HepG2 (cell line): ENCODE data around the gene BLMH. TPM values are rescaled to one million over a fixed set of nuclear protein-coding genes. Genes with fewer than 3 reads are reported as not detected.

ENCODE experiments used
- ATAC-seq: fragments of 200-7000 bp; cut with Tn5 transposase; 3 replicates; pipeline ENCODE4 v1.9.1; 2020; ENCODE audit warnings: mild to moderate bottlenecking, moderate library complexity
- BruUV-seq: library from RNA; stranded (reverse); fragments of 400-500 nt; replicated peaks from 2 replicates; lab custom pipeline; 2021; lab: Mats Ljungman, UMichigan
- CTCF ChIA-PET: fragments of 300-600 bp; formaldehyde crosslinking; extraction: SDS; loops from one replicate; lab custom pipeline; 2021; ENCODE audit warnings: low total read pairs, inconsistent platforms, low intra/inter-chr PET ratio; lab: Yijun Ruan, JAX
- POLR2A ChIA-PET: fragments of 350-600 bp; sonication (Branson Sonifier 250); formaldehyde crosslinking; loops from one replicate; lab custom pipeline; 2020; ENCODE audit warnings: antibody characterized with exemption, inconsistent platforms; lab: Yijun Ruan, JAX
- DNase-seq: peaks from one replicate; pipeline ENCODE4 v3.0.0-alpha.2; 2015; ENCODE audit warnings: low spot score
- FAIRE-seq: peaks from 3 replicates; lab custom pipeline; 2011; peaks lifted over from hg19 to GRCh38; lab: Jason Lieb, UNC
- H2AFZ ChIP-seq: one replicate; pipeline ENCODE4 v1.6.1; 2011; ENCODE audit warnings: low read length, inconsistent platforms
- H3K27ac ChIP-seq: fragments of 300-600 bp; 3 replicates; pipeline ENCODE4 v1.8.0; 2011; ENCODE audit warnings: mixed run types, mild to moderate bottlenecking, mixed read lengths, low read length, inconsistent platforms; ENCODE audit not compliant: insufficient read depth; ENCODE audit errors: extremely low read length
- H3K27me3 ChIP-seq, 2 experiments: fragments of 200-600 bp in 1 of 2; 2 replicates in 1 of 2; 3 replicates in 1 of 2; pipeline versions ENCODE4 v1.6.0 to v1.8.0; 2011; ENCODE audit warnings: low read length in 2 of 2, mild to moderate bottlenecking in 2 of 2, moderate library complexity in 2 of 2, inconsistent platforms in 1 of 2; ENCODE audit not compliant: insufficient read depth in 2 of 2, control insufficient read depth in 1 of 2
- H3K36me3 ChIP-seq, 2 experiments: fragments of 200-600 bp in 1 of 2; replicated peaks in 1 of 2; 2 replicates in 1 of 2; 3 replicates in 1 of 2; pipeline versions ENCODE4 v1.5.1 to v1.8.0; 2011; ENCODE audit warnings: low read length in 2 of 2, inconsistent platforms in 1 of 2; ENCODE audit not compliant: insufficient read depth in 2 of 2, control insufficient read depth in 1 of 2
- H3K4me1 ChIP-seq: 2 replicates; pipeline ENCODE4 v1.5.1; 2012; ENCODE audit warnings: low read length, inconsistent platforms; ENCODE audit not compliant: insufficient read depth
- H3K4me2 ChIP-seq: 2 replicates; pipeline ENCODE4 v1.6.0; 2011; ENCODE audit warnings: low read depth, low read length, inconsistent platforms
- H3K4me3 ChIP-seq, 3 experiments: fragments of 200-600 bp in 1 of 3; sonication (generic), shearing (Covaris generic) in 1 of 3; replicated peaks in 1 of 3; 2 replicates each; pipeline ENCODE4 v1.5.1; 2011 to 2016; ENCODE audit warnings: low read length in 3 of 3, inconsistent platforms in 2 of 3, low read depth in 2 of 3, mild to moderate bottlenecking in 2 of 3, control low read depth in 1 of 3, mixed read lengths in 1 of 3; ENCODE audit not compliant: insufficient read depth in 1 of 3
- H3K79me2 ChIP-seq: one replicate; pipeline ENCODE4 v1.6.1; 2011; ENCODE audit warnings: low read length, inconsistent platforms; ENCODE audit not compliant: insufficient read depth
- H3K9ac ChIP-seq: 2 replicates; pipeline ENCODE4 v1.6.0; 2011; ENCODE audit warnings: mild to moderate bottlenecking, low read depth, low read length, inconsistent platforms; ENCODE audit not compliant: insufficient read depth
- H3K9me3 ChIP-seq: 2 replicates; pipeline ENCODE4 v1.5.1; 2012; ENCODE audit warnings: mild to moderate bottlenecking, low read length
- H4K20me1 ChIP-seq: 2 replicates; pipeline ENCODE4 v1.6.0; 2011; ENCODE audit warnings: inconsistent platforms, mild to moderate bottlenecking, low read length, moderate library complexity; ENCODE audit not compliant: insufficient read depth
- AGO1 ChIP-seq: fragments of 200-400 bp; formaldehyde crosslinking; IDR thresholded peaks from 2 replicates; pipeline ENCODE4 v1.6.1; 2017; ENCODE audit warnings: mild to moderate bottlenecking, low read depth, low read length, moderate library complexity; ENCODE audit not compliant: poor library complexity, severe bottlenecking
- DR1 ChIP-seq: sonication (generic); formaldehyde crosslinking; IDR thresholded peaks from 2 replicates; pipeline ENCODE4 v1.8.0; 2021; ENCODE audit warnings: mild to moderate bottlenecking, missing genetic modification reagents, inconsistent platforms
- FOXC1 ChIP-seq: sonication (generic); formaldehyde crosslinking; IDR thresholded peaks from 2 replicates; pipeline ENCODE4 v1.8.0; 2022; ENCODE audit warnings: mild to moderate bottlenecking, missing genetic modification reagents, borderline replicate concordance
- GZF1 ChIP-seq: sonication (generic); formaldehyde crosslinking; IDR thresholded peaks from 2 replicates; pipeline ENCODE4 v1.5.1; 2020; ENCODE audit warnings: mild to moderate bottlenecking, missing genetic modification reagents
- JDP2 ChIP-seq: sonication (generic); formaldehyde crosslinking; IDR thresholded peaks from 2 replicates; pipeline ENCODE4 v1.8.1; 2022; ENCODE audit warnings: missing genetic modification reagents, borderline replicate concordance
- MTA3 ChIP-seq: sonication (generic); formaldehyde crosslinking; IDR thresholded peaks from 2 replicates; pipeline ENCODE4 v1.4.0; 2020; ENCODE audit warnings: missing genetic modification reagents
- NFE2L2 ChIP-seq: fragments of 150-350 bp; IDR thresholded peaks from 2 replicates; pipeline ENCODE4 v1.6.1; 2014; ENCODE audit warnings: low read length
- NR2C2 ChIP-seq: sonication (generic); formaldehyde crosslinking; IDR thresholded peaks from 2 replicates; pipeline ENCODE4 v1.4.0; 2020; ENCODE audit warnings: missing genetic modification reagents, mild to moderate bottlenecking, moderate library complexity, borderline replicate concordance
- PHF8 ChIP-seq: sonication (generic); formaldehyde crosslinking; IDR thresholded peaks from 2 replicates; pipeline ENCODE4 v1.5.0; 2020; ENCODE audit warnings: missing genetic modification reagents
- ZNF607 ChIP-seq: sonication (generic); formaldehyde crosslinking; IDR thresholded peaks from 2 replicates; pipeline ENCODE4 v1.5.1; 2020; ENCODE audit warnings: missing genetic modification reagents, mild to moderate bottlenecking, borderline replicate concordance
- ZNF7 ChIP-seq: IDR thresholded peaks from 2 replicates; pipeline ENCODE4 v1.6.1; 2016; ENCODE audit warnings: missing biosample characterization, missing genetic modification reagents
- ZNF879 ChIP-seq: sonication (generic); formaldehyde crosslinking; IDR thresholded peaks from 2 replicates; pipeline ENCODE4 v1.8.1; 2023; ENCODE audit warnings: missing genetic modification reagents
- WGBS: methylation state at CpG from one replicate; pipeline ENCODE4 v1.1.6; 2017; ENCODE audit warnings: low lambda C conversion rate; 5-methylcytosine and 5-hydroxymethylcytosine counted together
- in situ Hi-C: cut with HindIII; loops from 2 replicates; pipeline ENCODE4 v1.10.0; 2017; ENCODE audit warnings: low pct_unique_long_range_greater_than_20kb; ENCODE audit not compliant: extremely low pct_ligation_motif_present
- intact Hi-C: fragments of 100-400 bp; cut with micrococcal nuclease; formaldehyde crosslinking; loops from one replicate; pipeline ENCODE4 v1.10.0; 2022; ENCODE audit not compliant: unreplicated experiment
- polyA plus RNA-seq, 8 experiments: library from polyadenylated mRNA; depleted of rRNA in 3 of 8; stranded (reverse) in 7 of 8; unstranded in 1 of 8; fragments of >200 nt; fragmentation: Illumina TruSeq in 4 of 8; extraction: Trizol in 4 of 8; gene quantifications; 2 replicates each; pipeline versions ENCODE4 v1.2.1 to v1.2.3, GENCODE V29; 2011 to 2016; ENCODE audit warnings: low read depth in 4 of 8, missing spikeins in 1 of 8, mixed read lengths in 1 of 8; ENCODE audit not compliant: insufficient read depth in 1 of 8
- total RNA-seq, 5 experiments: library from RNA; depleted of rRNA; stranded (reverse); fragments of >200 nt; fragmentation: Illumina TruSeq; extraction: Trizol; gene quantifications; 2 replicates each; pipeline ENCODE4 v1.2.3, GENCODE V29; 2016; ENCODE audit warnings: low read depth in 1 of 5
- TF ChIP-seq, protein P1 (sequence below): sonication (generic); formaldehyde crosslinking; IDR thresholded peaks from 2 replicates; pipeline ENCODE4 v1.5.0; 2020; ENCODE audit warnings: missing genetic modification reagents, mild to moderate bottlenecking, borderline replicate concordance
- TF ChIP-seq, protein P2 (sequence below): sonication (generic); formaldehyde crosslinking; conservative IDR thresholded peaks from 2 replicates; pipeline ENCODE4 v1.4.0; 2020; ENCODE audit warnings: missing genetic modification reagents
- TF ChIP-seq, protein P3 (sequence below): sonication (generic); formaldehyde crosslinking; IDR thresholded peaks from 2 replicates; pipeline ENCODE4 v1.8.0; 2022; ENCODE audit warnings: missing genetic modification reagents, low read depth, mild to moderate bottlenecking, borderline replicate concordance

The BLMH gene
- total and polyA plus RNA-seq, 2 of the 13 experiments (the other 11 are each of a cell fraction or from before 2014, with no cell fraction given): 12.1 to 41.0 TPM

DNA sequence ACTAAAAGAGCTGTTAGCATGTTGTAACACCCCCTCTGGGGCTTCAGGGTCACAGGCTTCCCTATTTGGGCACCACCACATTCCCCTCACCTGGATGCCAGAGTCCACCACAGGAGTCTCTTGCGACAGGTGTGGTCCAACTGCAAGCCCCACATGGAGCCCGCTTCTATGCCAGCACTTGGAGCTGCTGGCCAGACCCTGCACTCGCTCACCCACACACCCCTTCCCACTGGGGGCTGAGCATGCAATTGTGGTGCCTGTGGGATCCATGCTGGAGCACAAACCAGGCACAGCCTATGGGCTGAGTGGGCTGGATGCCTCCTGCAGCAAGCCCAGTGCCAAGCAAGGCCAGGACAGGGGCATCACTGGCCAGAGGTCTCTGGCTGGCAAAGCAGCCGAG lies 6.0 kb upstream of the BLMH start:
- no peaks in the 10 kb centered on the region for H3K79me2 ChIP-seq
- 63% methylated on average over 1 of the region's 4 CpGs for WGBS
- TF ChIP-seq AGO1: no peak
- peak; percentile 83 for TF ChIP-seq ZNF7 (CRISPR knock-in tag)
- TF ChIP-seq MTA3 (CRISPR knock-in tag): no peak
- H3K9me3 ChIP-seq: peaks cover 9% of the 10 kb centered on the region; the same call in 1 of the 2 replicates
- FAIRE-seq: no peak
- H3K36me3 ChIP-seq: no peaks in the 10 kb centered on the region
- no peak for DNase-seq
- H3K4me1 ChIP-seq: 0 out of 2 replicates have a peak, but pooled peaks cover 2% of the 10 kb centered on the region
- no peak for ATAC-seq
- no peak overlapping the region for H3K4me3 ChIP-seq
- H3K27me3 ChIP-seq: no peaks in the 10 kb centered on the region; a peak in 1 of 5 replicates
- H4K20me1 ChIP-seq: no peaks in the 10 kb centered on the region
- POLR2A ChIA-PET: no interaction called here
- no peak overlapping the region for H3K9ac ChIP-seq
- H2AFZ ChIP-seq: no peak overlapping the region
- H3K27ac ChIP-seq: no peak overlapping the region
- in situ Hi-C loops: no loop called here
- no peak overlapping the region for H3K4me2 ChIP-seq
- intact Hi-C loops: no loop called here
- no TSS peak for BruUV-seq
- CTCF ChIA-PET: no interaction called here

DNA sequence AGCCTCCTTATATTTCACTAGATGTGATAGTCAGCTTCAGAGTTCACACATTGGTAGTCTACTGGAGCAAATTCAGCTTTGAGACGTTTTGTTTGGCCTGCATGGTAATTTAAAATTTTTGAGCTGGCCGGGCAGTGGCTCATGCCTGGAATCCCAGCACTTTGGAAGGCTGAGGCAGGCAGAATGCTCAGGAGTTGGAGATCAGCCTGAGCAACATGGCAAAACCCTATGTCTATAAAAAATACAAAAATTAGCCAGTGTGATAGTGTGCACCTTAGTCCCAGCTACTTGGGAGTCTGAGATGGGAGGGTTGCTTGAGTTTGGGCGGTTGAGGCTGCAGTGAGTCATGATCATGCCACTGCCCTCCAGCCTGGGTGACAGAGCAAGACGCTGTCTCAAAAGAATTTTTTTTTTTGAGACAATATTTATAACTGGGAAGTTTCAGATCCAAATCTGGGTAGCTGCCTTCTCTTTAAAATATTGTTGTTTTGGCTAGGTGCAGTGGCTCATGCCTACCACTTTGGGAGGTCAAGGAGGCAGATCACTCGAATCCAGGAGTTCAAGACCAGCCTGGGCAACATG lies 4.8 kb upstream of the BLMH start:
- no peak for ATAC-seq
- no peak for DNase-seq
- Histone ChIP-seq H3K4me3 (no peak overlapping the region), H3K36me3 (no peaks in the 10 kb centered on the region), H3K4me1 (0 out of 2 replicates have a peak, but pooled peaks cover 8% of the 10 kb centered on the region), H3K9ac (no peak overlapping the region), H3K27me3 (no peaks in the 10 kb centered on the region; a peak in 1 of 5 replicates), H3K4me2 (no peak overlapping the region), H3K9me3 (peaks cover 9% of the 10 kb centered on the region; the same call in 1 of the 2 replicates), H3K27ac (no peak overlapping the region), H2AFZ (no peak overlapping the region), H3K79me2 (no peaks in the 10 kb centered on the region), H4K20me1 (no peaks in the 10 kb centered on the region)
- ChIA-PET POLR2A (no interaction called here), CTCF (no interaction called here)
- no peak for FAIRE-seq
- 25% methylated on average over 5 of the region's 5 CpGs for WGBS
- no TSS peak for BruUV-seq
- intact Hi-C loops (no loop called here), in situ Hi-C loops (no loop called here)
- TF ChIP-seq DR1 (CRISPR knock-in tag): no peak
- TF ChIP-seq ZNF607 (CRISPR knock-in tag): no peak
- TF ChIP-seq, protein P1, sequence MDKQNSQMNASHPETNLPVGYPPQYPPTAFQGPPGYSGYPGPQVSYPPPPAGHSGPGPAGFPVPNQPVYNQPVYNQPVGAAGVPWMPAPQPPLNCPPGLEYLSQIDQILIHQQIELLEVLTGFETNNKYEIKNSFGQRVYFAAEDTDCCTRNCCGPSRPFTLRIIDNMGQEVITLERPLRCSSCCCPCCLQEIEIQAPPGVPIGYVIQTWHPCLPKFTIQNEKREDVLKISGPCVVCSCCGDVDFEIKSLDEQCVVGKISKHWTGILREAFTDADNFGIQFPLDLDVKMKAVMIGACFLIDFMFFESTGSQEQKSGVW (CRISPR knock-in tag): no peak
- TF ChIP-seq ZNF879 (CRISPR knock-in tag): no peak
- TF ChIP-seq, protein P2, sequence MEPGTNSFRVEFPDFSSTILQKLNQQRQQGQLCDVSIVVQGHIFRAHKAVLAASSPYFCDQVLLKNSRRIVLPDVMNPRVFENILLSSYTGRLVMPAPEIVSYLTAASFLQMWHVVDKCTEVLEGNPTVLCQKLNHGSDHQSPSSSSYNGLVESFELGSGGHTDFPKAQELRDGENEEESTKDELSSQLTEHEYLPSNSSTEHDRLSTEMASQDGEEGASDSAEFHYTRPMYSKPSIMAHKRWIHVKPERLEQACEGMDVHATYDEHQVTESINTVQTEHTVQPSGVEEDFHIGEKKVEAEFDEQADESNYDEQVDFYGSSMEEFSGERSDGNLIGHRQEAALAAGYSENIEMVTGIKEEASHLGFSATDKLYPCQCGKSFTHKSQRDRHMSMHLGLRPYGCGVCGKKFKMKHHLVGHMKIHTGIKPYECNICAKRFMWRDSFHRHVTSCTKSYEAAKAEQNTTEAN (CRISPR knock-in tag): no peak
- no peak for TF ChIP-seq NFE2L2
- no peak for TF ChIP-seq GZF1 (CRISPR knock-in tag)
- TF ChIP-seq NR2C2 (CRISPR knock-in tag): no peak
- TF ChIP-seq, protein P3, sequence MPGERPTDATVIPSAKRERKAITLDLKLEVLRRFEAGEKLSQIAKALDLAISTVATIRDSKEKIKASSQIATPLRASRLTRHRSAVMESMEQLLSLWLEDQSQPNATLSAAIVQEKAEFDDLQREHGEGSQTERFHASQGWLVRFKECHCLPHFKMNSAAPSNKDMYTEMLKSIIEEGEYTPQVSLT (CRISPR knock-in tag): no peak
- no peak for TF ChIP-seq PHF8 (CRISPR knock-in tag)
- no peak for TF ChIP-seq FOXC1 (CRISPR knock-in tag)
- TF ChIP-seq JDP2: no peak
